Endothelial cell of umbilical vein (primary cell): ENCODE results near the gene PTMA. TPM values are rescaled to one million over a fixed set of nuclear protein-coding genes. Genes with fewer than 3 reads are reported as not detected.

Experiments used
- BruUV-seq: library from RNA; stranded (reverse); fragments of 400-500 nt; replicated peaks from 2 replicates; lab custom pipeline; 2021; lab: Mats Ljungman, UMichigan
- CTCF ChIA-PET: fragments of 300-600, 350-600 bp; sonication (Branson Sonifier 250); formaldehyde crosslinking; loops from one replicate; lab custom pipeline; 2021; ENCODE audit warnings: antibody characterized with exemption, inconsistent platforms; lab: Charles Lee
- POLR2A ChIA-PET: fragments of 300-600, 350-600 bp; sonication (Branson Sonifier 250); formaldehyde crosslinking; loops from one replicate; lab custom pipeline; 2021; ENCODE audit warnings: antibody characterized with exemption, inconsistent platforms; lab: Charles Lee
- DNase-seq: peaks from one replicate; pipeline ENCODE4 v3.0.0-alpha.2; 2011; ENCODE audit warnings: low read depth, low spot score
- FAIRE-seq: peaks from 2 replicates; lab custom pipeline; 2011; peaks lifted over from hg19 to GRCh38; lab: Jason Lieb, UNC
- H2AFZ ChIP-seq: 2 replicates; pipeline ENCODE4 v1.6.0; 2012; ENCODE audit warnings: low read depth, low read length, control low read depth, inconsistent platforms
- H3K27ac ChIP-seq: 2 replicates; pipeline ENCODE4 v1.5.1; 2011; ENCODE audit warnings: low read depth, mild to moderate bottlenecking, control low read depth, low read length, moderate library complexity; ENCODE audit not compliant: insufficient read depth
- H3K27me3 ChIP-seq, 2 experiments: 2 replicates each; pipeline versions ENCODE4 v1.6.0 to v1.6.1; 2011; ENCODE audit warnings: low read length in 2 of 2, mixed read lengths in 1 of 2; ENCODE audit not compliant: control insufficient read depth in 2 of 2, insufficient read depth in 2 of 2
- H3K36me3 ChIP-seq, 2 experiments: 2 replicates in 1 of 2; 3 replicates in 1 of 2; pipeline ENCODE4 v1.5.1; 2011; ENCODE audit warnings: low read length in 2 of 2, mild to moderate bottlenecking in 1 of 2, moderate library complexity in 1 of 2; ENCODE audit not compliant: control insufficient read depth in 2 of 2, insufficient read depth in 2 of 2; ENCODE audit errors: extremely low read depth in 1 of 2
- H3K4me1 ChIP-seq: 3 replicates; pipeline ENCODE4 v1.5.1; 2011; ENCODE audit warnings: mild to moderate bottlenecking, low read length; ENCODE audit not compliant: control insufficient read depth, insufficient read depth; ENCODE audit errors: extremely low read depth
- H3K4me2 ChIP-seq: 2 replicates; pipeline ENCODE4 v1.6.1; 2011; ENCODE audit warnings: low read length, control low read depth, mixed read lengths; ENCODE audit not compliant: insufficient read depth
- H3K4me3 ChIP-seq, 3 experiments: fragments of 200-600 bp in 1 of 3; sonication (generic), shearing (Covaris generic) in 1 of 3; replicated peaks in 1 of 3; 2 replicates each; pipeline ENCODE4 v1.5.1; 2011 to 2016; ENCODE audit warnings: control low read depth in 3 of 3, low read length in 3 of 3, mild to moderate bottlenecking in 2 of 3, inconsistent platforms in 1 of 3, low read depth in 1 of 3, moderate library complexity in 1 of 3; ENCODE audit not compliant: insufficient read depth in 1 of 3
- H3K79me2 ChIP-seq: 2 replicates; pipeline ENCODE4 v1.6.0; 2012; ENCODE audit warnings: low read length, inconsistent platforms; ENCODE audit not compliant: control insufficient read depth, insufficient read depth
- H3K9ac ChIP-seq: replicated peaks from 2 replicates; pipeline ENCODE3; 2011; ENCODE audit warnings: low read length, control low read depth; ENCODE audit not compliant: insufficient read depth; ENCODE audit errors: extremely low read depth
- H3K9me1 ChIP-seq: replicated peaks from 3 replicates; pipeline ENCODE4 v1.6.0; 2011; ENCODE audit warnings: mild to moderate bottlenecking, low read length; ENCODE audit not compliant: control insufficient read depth, insufficient read depth; ENCODE audit errors: extremely low read depth
- H3K9me3 ChIP-seq: replicated peaks from 2 replicates; pipeline ENCODE4 v1.5.1; 2012; ENCODE audit warnings: low read length, inconsistent platforms; ENCODE audit not compliant: control insufficient read depth, insufficient read depth
- H4K20me1 ChIP-seq: replicated peaks from 2 replicates; pipeline ENCODE3; 2011; ENCODE audit warnings: mild to moderate bottlenecking, low read length; ENCODE audit not compliant: control insufficient read depth, insufficient read depth; ENCODE audit errors: extremely low read depth
- FOS ChIP-seq: IDR thresholded peaks from 2 replicates; pipeline ENCODE4 v1.6.1; 2011; ENCODE audit warnings: mild to moderate bottlenecking, low read length, moderate library complexity, borderline replicate concordance; ENCODE audit not compliant: insufficient read depth
- GATA2 ChIP-seq: IDR thresholded peaks from 2 replicates; pipeline ENCODE4 v1.7.0; 2011; ENCODE audit warnings: low read depth, mild to moderate bottlenecking, moderate library complexity, mixed read lengths, low read length; ENCODE audit not compliant: insufficient read length, insufficient read depth
- JUN ChIP-seq: IDR thresholded peaks from 2 replicates; pipeline ENCODE4 v1.6.1; 2011; ENCODE audit warnings: borderline replicate concordance, low read depth; ENCODE audit not compliant: insufficient read length, insufficient read depth
- dilution Hi-C: fragments of 300-500 bp; cut with MboI; formaldehyde crosslinking; loops from one replicate; pipeline ENCODE4 v1.15.0; 2019; ENCODE audit warnings: low sequenced_read_pairs; ENCODE audit not compliant: extremely low pct_ligation_motif_present
- intact Hi-C: fragments of 100-400 bp; cut with micrococcal nuclease; formaldehyde crosslinking; loops from one replicate; pipeline ENCODE4 v1.10.0; 2022
- polyA plus RNA-seq, 4 experiments: library from polyadenylated mRNA; depleted of rRNA in 3 of 4; stranded (reverse) in 3 of 4; unstranded in 1 of 4; fragments of >200 nt; gene quantifications; 2 replicates each; pipeline versions ENCODE4 v1.2.1 to v1.2.3, GENCODE V29; 2011 to 2012; ENCODE audit warnings: missing spikeins in 1 of 4
- total RNA-seq: library from RNA; stranded (reverse); gene quantifications from 2 replicates; pipeline ENCODE4 v1.2.3, GENCODE V29; 2021

The PTMA gene
- total and polyA plus RNA-seq, 2 donors (not counting 3 experiments of a cell fraction or from before 2014, with no cell fraction given), result 404 to 1,488 TPM

DNA sequence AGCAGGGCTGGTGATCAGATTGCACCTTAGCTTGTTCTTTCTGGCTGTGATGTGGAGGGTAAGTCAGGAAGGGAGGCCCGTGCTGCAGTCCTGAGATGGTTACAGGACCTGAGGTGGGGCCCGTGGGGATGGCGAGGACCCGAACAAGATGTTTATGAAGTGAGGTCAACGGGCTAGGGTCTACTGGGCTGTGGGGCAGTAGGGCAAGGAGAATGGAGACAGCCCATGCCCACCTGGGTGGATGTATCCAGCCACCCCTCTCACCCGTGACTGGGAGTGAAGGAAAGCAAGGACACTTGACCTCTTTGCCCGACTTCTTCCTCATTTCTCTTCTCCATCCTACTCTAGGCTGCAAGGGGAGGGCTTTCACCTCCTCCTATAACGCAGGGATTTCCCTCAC lies 18.0 kb downstream of the PTMA start:
- Histone ChIP-seq H3K27ac (no peak overlapping the region), H3K9me1 (no peaks in the 10 kb centered on the region), H3K36me3 (no peaks in the 10 kb centered on the region), H3K4me1 (no peaks in the 10 kb centered on the region), H3K4me2 (no peak overlapping the region), H3K27me3 (no peaks in the 10 kb centered on the region), H4K20me1 (no peaks in the 10 kb centered on the region), H3K4me3 (no peak overlapping the region), H3K79me2 (no peaks in the 10 kb centered on the region), H2AFZ (no peak overlapping the region), H3K9ac (no peak overlapping the region), H3K9me3 (no peaks in the 10 kb centered on the region)
- dilution Hi-C loops (no loop called here), intact Hi-C loops (no loop called here)
- FAIRE-seq (no peak), DNase-seq (no peak)
- no peak for TF ChIP-seq JUN
- no peak for TF ChIP-seq GATA2
- BruUV-seq, result no TSS peak
- POLR2A ChIA-PET, result no interaction called here
- CTCF ChIA-PET, result interaction anchor here (1.6 to 3.1 kb wide), 3 partner anchors 11 to 209 kb away, joined by 5 to 38 read pairs (median 16); no protein-coding TSS in a partner anchor

GRCh38 chr2:231727621-231728020 lies 19.3 kb downstream of the PTMA start:
- H3K9me3 ChIP-seq, result no peaks in the 10 kb centered on the region
- no peak overlapping the region for H3K4me2 ChIP-seq
- DNase-seq (no peak), FAIRE-seq (no peak)
- H3K27ac ChIP-seq, result no peak overlapping the region
- H4K20me1 ChIP-seq, result no peaks in the 10 kb centered on the region
- no peak overlapping the region for H2AFZ ChIP-seq
- H3K9me1 ChIP-seq, result no peaks in the 10 kb centered on the region
- intact Hi-C loops, result no loop called here
- no peak overlapping the region for H3K4me3 ChIP-seq
- CTCF ChIA-PET, result interaction anchor here (2.2 kb wide), 1 partner anchor 10 kb away, joined by 5 read pairs; no protein-coding TSS in a partner anchor
- POLR2A ChIA-PET, result no interaction called here
- no peak overlapping the region for H3K9ac ChIP-seq
- H3K27me3 ChIP-seq, result no peaks in the 10 kb centered on the region
- H3K36me3 ChIP-seq, result no peaks in the 10 kb centered on the region
- no peak for TF ChIP-seq JUN
- TF ChIP-seq FOS, result no peak
- BruUV-seq, result no TSS peak
- dilution Hi-C loops, result no loop called here
- H3K4me1 ChIP-seq, result no peaks in the 10 kb centered on the region
- H3K79me2 ChIP-seq, result no peaks in the 10 kb centered on the region
